Stimulated activated CD4-positive, alpha-beta T cell treated with anti-CD3 and anti-CD28 coated beads, Interleukin-4, amount 100 ng/mL, for 4 hours (primary cell): Measurements from ENCODE around the gene ARHGEF17.

Experiments used
- DNase-seq, 2 experiments: peaks; one replicate each; pipeline ENCODE4 v3.0.0-alpha.2; 2020

Gene ARHGEF17

DNA sequence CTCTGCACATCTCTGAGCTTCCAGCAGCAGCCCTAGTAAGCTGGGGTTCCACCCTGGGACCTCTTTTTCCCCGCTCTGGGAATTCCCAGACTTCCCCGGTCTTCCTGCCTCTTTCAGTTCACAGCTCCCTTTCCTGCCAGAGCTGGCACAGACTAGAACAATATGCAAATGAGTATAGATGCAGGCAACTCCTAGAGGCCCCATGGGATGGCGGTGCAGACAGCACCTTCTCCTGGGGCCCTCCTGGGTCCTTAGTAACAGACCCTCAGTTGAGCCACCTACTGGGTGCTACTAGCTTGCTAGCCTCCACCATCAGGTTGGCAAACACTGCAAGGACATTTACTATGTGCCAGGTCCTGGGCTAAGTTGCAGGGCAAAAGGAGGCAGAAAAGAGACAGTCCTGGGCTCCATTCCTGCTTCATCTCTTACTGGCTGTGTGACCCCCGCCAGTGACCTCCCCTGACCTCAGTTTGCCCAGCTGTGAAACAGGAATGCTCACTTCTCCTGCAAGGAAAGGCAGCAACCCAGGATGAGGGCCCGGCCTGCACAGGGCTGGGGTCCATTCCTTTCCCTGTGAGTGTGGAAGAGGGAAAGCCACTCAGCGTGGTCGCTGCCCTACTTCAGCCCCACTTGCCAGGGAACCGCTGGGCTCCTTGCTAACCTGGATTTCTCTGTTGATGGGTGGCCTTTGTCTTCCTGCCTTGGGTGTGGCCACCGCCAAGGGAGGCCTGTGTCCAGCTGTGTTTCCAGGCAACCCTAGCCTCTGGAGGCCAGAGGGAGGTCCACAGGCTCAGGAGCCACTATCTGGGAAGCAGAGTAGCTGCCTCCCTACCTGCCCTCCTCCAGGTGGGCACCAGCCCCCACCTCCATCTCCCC, 75.4 kb downstream of the ARHGEF17 start:
- DNase-seq = no peak

DNA sequence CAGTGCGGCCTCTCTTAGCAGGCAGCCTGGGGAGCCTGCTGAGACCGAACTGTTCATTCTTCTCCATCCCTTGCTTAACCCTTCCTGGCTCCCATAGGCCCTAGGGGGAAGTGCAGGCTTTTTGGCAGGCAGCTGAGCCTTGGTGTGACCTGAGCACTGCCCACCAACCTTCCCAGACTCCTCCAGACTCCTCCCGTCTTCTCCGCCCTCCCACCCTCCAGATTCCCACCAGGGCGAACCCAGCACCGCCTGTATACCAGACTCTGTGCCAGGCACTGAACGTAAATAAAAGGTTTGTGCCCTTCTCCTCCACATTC, 76.0 kb downstream of the ARHGEF17 start:
- DNase-seq = no peak

DNA sequence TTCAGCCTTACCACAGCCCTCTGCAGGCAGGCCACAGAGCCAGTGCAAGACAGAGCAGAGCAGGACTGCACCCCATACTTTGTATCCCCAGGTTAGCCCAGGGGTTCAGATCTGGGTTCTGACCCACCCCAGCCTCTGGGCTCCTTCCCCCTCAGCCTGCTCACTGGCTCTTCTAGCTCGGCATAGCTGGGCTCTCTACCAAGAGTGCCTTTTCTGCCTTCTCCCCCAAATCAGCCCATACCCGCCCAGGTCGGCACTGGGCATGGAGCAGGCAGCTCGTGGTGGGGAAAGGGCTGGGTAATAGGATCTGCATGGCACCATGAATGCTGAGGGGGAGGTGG, 76.4 kb downstream of the ARHGEF17 start:
- DNase-seq = no peak

DNA sequence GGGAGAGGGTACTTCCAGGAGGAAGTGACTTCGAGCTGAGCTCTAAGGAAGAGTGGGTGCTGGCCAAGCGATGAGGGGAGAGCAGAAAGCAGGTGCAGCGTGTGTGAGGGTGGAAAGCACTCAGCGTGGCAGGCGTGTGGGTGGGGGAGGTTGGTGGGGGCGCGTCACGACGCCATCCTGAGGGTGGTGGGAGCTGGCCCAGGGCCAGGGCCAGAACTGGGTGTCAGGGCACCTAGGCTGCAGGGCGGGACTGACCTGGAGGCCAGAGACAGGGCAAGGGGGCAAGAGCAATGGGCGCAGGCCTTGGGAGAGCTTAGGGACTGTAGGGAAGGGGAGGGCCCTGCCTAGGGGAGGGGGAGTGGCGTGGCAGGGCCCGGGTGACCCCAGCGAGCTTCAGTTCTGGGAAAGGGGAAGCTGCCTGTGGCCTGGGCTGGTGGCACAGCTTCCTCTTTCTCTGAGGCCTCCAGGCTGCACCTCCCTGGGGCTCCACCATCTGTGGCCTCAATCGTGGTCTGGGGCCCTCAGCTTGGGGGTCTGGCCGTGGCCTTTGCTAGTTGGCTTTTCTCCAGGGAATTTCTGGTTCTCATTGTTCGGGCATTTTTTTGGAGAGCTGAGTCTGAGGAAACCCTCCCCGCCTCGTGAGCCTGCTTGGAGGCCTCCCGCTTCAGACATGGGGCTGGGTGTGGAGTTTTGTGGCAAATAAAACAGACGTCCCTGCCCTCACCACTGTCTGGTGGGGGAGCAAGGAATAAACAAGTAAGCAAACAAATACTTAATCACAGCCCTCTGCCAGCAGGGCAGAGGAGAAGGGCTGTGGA, 77.0 kb downstream of the ARHGEF17 start:
- DNase-seq = peak; percentile 19 to 59

DNA sequence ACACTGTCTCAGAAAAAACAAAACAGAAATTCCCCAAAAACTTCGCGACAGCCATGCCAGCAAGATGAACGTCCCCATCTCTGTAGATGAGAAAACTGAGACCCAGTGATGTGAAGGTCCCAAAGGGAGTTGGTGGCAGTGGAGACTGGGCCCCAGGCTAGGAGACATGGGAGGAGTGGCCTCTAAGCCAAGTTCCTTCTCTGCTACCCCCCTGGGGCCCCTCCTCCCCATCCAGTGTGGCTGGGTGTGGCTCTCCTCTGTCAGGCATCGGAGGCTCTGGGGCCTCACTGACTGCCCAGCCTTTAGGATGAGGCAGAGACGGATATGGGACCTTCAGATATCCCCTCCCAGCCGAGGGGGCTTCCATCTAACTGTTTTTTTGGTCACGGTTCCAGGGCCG, 77.9 kb downstream of the ARHGEF17 start:
- DNase-seq = no peak

DNA sequence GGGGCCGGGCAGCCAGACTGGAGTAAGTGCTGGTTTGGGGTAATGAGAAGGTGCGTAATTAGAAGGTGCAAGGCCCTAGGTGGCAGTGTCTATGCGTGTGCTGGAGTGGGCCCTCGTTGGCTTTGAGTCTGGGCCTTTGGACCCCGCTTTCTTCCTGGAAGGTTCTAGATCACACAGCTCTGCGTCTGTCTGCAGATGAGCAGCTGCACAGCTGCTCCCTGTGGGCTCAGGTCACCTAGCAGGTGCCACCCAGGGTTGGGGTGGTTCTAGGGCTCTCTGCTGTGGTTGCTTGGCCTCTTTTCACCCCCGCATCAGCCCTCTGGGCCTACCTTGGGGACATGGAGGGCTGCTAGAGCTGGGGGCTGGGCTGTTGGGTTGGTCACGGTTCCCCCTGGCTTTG, 78.5 kb downstream of the ARHGEF17 start:
- DNase-seq = no peak

DNA sequence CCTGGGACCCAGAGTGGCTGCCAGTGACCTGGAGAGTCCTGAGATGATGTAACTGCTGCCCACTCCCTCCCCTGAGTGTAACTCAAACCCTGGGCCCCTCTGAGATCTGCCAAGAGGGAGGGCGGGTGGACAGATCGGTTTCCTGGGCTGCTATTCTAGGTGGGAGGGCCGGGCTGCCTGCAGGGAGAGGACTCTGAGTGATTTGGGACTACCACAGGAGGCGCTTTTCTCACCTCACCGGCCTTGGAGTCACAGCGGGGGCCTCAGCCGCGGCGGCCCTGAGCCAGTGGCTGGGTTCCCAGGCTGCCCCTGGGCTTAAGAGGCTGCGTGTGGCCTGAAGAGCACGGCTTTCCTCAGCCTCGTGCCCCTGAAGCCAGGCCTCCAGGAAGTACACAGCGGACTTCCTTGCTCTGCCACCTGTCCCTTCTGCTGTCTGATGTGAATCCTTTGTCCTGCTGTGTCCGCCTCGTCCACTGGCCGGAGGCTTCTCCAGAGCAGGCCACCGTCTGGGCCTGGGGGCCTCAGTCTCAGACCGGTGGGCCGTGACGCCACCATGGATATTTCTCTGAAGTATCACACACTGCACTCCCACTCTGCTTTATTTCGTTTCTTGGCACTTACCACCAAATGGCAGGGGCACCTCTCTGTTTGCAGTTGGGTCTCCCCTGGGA, 79.7 kb downstream of the ARHGEF17 start:
- no peak for DNase-seq

DNA sequence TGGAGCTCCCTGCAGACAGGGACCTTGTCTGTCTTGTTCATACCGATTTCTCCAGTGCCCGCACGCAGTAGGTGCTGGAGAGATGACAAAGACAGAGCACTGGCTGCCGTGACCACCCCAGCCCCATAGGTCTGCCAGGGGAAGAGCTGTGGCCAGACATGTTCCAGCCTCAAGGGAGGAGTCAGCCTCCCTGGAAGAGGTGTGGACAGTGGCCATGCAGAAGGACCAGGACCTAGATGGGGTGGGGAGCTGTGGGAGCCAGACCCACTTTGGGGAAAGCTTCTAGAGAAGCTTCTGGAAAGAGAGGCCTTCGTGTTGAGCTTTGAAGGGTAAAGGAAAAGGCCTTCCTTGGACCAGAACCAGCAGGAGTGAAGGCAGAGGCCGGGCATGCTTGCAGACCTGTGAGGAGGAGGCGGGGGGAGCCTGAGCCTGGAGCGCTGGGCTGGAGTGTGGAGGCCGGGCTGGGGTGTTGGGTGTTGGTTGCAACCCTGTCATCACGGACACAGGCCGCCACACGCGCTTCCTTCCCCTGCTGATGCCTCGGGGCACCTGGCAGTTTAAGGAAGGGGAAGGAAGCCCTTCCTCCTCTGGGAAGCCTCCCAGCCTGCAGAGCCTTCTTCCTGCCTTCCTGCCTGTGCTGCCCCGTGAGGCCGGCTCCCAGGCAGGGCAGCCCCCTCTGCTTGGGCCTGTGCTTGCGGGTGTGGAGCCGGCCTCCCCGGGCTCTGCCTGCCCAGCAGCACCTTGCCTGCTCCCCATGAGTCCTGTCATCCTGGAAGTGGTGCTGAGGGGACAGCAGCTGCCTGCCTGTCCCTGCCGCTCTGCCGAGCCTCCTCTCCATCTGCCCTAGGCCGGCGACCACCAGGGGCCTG, 80.4 kb downstream of the ARHGEF17 start:
- DNase-seq = no peak

DNA sequence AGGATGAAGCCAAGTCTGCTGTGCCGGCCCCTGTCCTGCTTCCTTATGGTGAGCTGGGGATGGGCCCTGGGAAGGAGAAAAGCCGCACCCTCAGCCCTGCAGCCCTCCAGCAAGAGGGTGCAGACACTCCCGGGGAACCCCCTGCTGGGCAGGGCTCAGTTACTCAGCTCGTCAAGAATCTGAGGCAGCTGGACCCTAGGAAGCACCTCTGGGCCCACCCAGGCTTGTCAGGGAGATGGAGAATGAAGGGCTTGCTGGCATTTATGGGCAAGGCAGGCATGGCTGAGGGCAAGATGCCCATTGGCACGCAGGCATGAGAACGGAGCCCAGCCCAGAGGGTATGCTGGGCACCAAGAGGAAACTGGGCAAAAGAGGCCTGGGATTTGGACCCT, 81.1 kb downstream of the ARHGEF17 start:
- DNase-seq = no peak

DNA sequence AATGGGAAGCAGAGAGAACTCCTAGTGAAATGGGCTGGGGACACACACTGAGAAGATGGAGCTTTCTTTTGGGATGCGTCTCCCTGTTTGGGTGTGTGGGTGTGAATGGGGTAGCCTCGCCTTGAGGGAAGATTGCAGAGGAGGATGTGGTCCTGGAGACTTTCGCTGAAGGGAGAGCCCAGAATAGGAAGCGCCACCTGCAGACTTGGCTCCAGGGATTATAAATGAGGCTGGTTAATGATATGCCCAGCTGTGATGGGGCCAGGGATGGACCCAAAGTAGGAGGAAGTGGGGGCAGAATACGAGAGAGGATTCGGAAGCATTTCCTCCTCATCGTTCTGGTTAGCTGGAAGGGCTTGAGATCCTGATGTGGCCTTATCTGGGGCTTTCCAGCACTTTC, 81.8 kb downstream of the ARHGEF17 start:
- no peak for DNase-seq

DNA sequence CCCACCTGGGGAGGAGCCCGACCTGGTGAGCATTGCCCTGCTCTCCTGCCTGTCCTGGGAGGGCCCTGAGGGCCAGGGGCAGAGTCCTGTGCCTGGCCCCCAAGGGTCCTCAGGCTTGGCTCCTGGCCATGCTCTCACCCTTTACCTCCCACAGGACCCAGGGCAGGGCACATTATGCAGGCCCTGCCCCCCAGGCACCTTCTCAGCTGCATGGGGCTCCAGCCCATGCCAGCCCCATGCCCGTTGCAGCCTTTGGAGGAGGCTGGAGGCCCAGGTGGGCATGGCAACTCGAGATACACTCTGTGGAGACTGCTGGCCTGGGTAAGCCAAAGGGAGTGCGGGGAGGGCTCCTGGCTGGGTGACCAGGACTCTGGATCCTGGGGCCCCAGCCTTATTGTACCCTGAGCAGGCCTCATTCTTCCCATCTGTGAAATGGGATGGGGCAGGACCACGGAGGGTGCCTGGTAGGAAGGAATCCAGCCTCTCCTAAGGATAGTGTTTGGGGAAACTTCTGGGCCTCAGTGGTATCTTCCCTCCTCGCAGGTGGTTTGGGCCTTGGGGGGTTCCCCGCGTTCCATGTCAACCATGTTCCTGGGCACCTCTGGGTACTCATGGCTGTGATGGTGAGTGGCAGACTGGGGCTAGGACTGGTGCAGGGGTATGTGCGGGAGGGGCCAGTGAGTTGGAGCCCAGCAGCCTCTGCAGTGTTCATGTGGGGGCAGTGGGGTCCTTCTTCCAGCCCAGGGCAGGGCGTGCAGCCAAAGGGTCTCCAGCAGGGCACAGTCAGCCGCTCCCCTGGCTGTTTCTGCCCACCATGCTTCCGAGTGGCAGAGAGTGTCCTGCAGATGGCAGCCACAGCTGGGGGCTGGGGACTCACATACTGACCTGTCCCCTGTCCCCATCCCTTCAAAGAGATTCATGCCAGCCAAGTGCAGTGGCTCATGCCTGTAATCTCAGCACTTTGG, 82.8 kb downstream of the ARHGEF17 start:
- DNase-seq = no peak

DNA sequence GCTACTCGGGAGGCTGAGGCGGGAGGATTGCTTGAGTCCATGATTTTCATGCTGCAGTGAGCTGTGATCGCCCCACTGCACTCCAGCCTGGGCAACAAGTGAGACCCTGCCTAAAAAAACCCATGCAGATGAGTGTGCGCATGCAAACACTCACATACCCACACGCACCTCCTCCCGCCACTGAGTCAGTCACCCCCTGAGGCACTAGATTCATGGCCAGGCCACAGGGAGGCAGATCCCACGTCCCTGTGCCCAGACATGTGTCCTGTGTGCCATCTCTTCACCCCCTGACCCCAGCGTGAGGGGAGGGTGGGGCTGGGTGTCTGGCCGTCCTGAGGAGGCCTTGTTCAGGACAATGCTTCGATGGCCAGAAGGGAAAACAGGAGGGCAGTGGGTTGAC, 83.6 kb downstream of the ARHGEF17 start:
- DNase-seq = no peak

DNA sequence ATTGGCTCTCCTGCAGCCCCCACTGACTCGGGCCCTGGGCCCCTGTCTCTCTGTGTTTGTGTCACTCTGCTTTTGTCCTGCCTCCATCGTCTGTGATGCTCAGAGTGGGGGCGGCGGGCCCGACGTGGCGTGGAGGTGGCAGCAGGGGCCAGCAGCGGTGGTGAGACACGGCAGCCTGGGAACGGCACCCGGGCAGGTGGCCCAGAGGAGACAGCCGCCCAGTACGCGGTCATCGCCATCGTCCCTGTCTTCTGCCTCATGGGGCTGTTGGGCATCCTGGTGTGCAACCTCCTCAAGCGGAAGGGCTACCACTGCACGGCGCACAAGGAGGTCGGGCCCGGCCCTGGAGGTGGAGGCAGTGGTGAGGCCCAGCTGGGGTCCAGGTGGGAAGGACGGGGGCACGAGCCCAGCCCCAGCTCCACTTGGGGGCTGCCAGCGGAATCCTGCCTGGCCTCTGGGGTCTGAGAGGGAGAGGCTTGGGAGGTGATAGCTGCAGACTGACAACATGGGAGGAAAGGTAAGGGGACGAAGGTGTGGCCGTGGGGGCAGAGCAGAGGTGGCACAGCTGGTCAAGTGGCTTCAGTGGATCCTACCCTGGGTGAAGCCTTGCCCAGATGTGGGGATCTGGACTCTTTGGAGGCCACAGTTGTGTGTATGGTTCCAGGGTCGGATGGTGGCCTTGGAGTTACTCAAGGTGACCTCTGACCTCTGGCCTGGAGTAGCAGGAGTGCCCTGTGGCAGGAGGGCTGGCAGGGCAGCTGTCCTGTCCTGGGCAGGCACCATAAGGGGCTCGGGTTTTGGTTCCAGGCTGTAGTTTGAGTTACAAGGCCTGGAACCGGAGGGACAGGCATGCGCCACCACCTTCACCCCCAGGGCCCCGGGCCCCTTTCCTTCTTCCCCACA, 84.3 kb downstream of the ARHGEF17 start:
- DNase-seq = no peak

DNA sequence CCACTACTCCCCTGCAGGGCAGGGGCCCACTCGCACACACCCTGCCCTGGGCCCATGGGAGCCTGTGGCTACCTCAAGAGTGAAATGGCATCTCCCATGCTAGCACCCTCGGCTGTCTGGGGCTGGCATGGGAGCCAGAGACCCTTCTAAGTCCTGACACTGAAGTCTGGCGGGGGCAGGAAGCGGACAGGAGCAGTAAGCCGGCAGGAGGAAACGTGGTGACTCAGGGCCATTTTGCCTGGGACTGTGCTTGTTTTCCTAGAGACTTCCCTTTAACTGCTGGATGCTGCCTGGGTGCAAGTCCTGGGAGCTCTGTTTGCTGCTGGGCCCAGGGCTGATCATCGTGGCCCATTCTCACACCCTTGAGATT, 84.9 kb downstream of the ARHGEF17 start:
- no peak for DNase-seq

DNA sequence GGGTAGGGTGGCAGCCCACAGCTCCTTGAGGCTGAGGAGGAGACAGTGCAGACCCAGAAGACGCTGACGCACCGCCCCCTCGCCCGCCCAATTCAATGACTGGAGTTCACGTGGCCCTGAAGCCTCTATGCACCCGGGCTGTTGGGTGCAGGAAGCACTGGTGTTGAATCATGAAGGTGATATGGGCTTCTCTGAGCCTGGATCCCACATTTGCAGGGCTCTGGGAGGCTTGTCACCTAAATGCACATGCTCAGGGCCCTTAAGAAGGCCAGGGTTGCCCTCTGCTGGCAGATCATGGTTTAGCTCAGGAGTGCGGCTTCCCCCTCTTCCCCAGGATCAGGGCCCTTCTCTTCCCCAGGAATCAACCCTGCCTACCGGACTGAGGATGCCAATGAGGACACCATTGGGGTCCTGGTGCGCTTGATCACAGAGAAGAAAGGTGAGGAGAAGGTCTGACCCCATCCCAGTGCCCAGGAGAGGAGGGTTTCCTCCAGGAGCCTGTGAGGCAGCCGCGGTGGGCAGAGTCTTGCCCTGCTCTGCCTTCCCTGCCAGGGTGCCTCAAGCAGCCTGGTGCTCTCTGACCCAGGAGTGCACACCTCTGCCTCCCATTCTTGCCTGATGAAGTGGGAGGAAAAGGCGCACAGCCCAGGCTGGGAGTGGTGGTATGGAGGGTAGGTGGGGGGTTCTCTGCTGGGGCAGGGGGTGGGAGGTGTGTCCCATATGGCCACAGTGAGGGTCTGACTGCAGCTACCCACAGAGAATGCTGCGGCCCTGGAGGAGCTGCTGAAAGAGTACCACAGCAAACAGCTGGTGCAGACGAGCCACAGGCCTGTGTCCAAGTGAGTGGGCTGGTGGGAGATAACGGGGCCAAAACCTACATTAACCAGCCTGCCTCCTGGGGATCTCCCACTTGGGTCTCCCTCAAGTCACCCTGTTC, 85.7 kb downstream of the ARHGEF17 start:
- DNase-seq = peak; percentile 55 to 57

DNA sequence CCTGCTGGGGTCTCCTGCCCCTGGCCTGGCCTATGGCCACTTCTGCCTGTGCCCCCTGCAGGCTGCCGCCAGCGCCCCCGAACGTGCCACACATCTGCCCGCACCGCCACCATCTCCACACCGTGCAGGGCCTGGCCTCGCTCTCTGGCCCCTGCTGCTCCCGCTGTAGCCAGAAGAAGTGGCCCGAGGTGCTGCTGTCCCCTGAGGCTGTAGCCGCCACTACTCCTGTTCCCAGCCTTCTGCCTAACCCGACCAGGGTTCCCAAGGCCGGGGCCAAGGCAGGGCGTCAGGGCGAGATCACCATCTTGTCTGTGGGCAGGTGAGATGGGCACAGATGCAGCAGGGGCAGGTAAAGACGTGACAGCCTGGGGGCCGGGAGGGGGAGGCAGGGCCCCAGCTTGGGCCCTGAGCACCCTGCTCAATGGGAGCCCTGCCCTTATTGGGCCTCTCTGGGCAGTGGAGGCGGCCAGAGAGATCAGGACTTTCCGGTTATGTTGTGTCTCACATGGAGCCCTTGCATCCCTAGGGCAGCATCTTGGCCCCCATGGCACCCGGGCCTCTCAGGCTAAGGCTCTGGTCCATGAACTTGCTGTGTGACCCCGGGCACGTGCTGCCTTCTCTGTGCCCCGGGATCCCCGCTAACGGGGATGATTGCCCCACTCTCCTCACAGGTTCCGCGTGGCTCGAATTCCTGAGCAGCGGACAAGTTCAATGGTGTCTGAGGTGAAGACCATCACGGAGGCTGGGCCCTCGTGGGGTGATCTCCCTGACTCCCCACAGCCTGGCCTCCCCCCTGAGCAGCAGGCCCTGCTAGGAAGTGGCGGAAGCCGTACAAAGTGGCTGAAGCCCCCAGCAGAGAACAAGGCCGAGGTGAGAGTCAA, 86.6 kb downstream of the ARHGEF17 start:
- no peak for DNase-seq

DNA sequence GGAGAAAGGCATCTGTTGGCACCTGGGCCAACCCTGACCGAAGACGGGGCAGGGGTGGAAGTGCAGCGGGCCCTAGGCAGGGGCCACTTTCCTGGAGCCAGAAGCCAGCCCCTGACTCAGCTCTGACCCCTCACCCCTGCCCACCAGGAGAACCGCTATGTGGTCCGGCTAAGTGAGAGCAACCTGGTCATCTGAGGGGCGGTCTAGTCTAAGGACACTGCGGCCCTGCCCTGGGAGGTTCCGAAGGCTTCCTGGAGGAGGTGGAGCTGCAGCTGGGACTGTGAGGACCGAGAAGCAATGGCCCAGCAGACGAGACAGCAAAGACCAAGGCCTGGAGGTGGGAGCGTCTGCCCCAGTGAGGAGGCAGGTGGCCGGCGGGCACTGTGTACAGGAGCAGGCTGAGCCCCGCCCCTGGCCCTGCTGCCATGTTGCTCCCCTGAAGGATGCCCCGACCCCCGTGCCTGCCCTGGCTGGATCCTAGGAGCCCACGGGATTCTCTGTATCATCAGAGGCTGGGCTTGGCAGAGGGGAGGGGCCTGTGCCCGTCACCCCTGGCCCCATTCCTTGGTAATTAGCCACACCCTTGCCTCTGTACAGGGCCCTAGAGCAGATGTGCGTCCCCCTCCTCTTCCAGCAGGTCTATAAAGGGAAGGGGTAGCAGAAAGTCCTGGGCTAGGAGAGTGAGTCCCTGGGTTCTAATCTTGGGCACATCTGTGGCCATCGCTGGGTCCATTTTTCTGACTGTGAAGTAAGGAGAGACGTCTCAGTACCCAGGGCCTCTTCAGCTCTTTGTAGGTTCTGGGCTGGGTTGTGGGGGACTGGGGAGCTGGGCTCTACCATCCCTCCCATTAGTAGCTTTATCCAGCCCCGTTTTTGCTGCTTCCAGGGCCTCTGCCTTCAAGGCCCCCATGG, 87.5 kb downstream of the ARHGEF17 start:
- no peak for DNase-seq
